GM21619 (cell line): ENCODE data around the gene BCDIN3D.
"Not testable (repeated sequence)": the region's sequence is repeated elsewhere in the genome, so short reads cannot be mapped to it uniquely, and the experiment has no call there.

Experiments used
- ATAC-seq: cut with Tn5 transposase; IDR thresholded peaks from one replicate; pipeline ENCODE4 v1.9.1; 2021; ENCODE audit not compliant: unreplicated experiment

The BCDIN3D gene

DNA sequence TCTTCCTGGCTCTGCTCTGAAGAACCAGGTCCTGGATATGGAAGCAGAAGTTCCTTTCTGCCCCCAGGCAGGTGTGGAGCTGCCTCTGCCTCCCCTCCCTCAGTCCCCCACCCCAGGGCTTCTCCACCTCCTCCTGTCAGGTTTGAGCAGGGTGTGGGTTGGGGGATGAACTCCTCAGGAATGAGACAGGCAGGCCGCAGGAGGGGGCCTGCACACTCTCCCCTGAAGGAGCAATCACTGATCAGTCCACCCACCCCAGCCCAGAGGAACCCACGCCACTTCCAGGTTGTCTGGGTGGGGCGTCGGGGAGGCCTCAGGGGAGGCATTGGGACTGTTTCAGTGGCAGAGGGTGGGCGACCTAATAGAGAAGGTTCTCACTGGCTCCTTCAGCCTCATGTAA is 34.2 kb upstream of the BCDIN3D start:
- no peak for ATAC-seq

DNA sequence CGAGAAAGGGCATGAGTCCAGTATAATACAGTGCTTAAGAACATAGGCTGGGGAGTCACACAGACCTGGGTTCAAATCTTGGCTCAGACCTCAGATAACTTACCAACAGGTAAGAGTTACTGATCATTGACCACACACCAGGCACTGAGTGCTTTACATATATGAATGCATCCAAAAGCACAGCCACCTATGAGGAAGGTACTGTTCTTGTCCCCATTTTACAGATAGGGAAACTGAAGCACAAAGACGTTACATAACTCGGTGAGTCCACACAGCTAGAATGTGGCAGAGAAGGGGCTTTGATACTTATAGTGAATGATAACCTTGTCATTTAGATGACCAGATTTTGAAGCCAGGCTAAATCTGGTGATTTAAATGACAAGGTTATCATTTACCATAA is 33.2 kb upstream of the BCDIN3D start:
- ATAC-seq, result no peak

- no peak for ATAC-seq
Observed at GRCh38 chr12:49875115-49875720, 32.3 kb upstream of the BCDIN3D start.

- no peak for ATAC-seq
Observed at GRCh38 chr12:49874142-49874897, 31.4 kb upstream of the BCDIN3D start.

DNA sequence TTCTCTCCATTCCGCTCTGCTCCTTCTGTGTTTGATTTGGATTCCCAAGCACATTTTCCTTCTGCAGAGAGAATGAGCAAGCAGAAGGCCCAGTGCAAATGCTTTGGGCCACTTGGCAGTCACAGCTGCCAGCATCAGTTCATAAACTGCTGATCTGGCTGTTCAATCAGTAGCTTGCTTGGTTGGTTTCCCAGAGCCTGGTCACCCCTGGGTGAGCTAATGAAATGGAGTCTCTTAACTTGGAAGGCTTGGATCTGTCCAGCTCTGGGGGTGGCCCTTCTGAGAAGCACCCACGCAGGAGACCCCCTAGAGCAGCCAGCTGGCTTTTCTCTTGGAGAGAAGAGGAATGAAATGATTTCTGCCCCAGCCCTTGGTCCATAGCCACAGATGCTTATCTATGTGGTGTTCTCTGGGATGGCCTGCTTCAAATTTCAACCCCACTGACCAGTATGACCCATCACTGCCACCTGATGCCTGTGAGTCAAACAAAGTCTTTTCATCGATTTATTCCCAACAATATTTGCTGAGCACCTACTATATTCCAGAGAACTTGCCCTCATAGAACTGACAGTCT is 30.5 kb upstream of the BCDIN3D start:
- no peak for ATAC-seq

GRCh38 chr12:49872781-49873181 is 29.9 kb upstream of the BCDIN3D start:
- ATAC-seq, result no peak

- ATAC-seq, result no peak
Observed at GRCh38 chr12:49872381-49872780, 29.5 kb upstream of the BCDIN3D start.

GRCh38 chr12:49871811-49872251 is 28.9 kb upstream of the BCDIN3D start:
- ATAC-seq, result not testable (repeated sequence)

DNA sequence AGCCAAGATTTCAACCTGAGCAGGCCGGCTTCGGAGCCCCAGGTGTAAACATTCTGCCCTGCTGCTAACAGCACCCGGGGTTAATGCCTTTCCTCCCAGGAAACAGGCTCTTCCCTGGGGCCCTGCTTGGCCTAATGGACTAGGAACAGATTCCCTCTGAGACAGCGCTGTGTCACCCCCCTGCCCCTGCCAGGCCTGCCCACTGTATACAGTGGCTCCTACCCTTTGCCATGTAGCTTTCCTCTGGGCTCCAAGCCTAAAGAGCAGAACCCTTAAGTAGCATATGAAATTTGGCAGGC is 28.3 kb upstream of the BCDIN3D start:
- no peak for ATAC-seq

GRCh38 chr12:49870501-49871262 is 27.8 kb upstream of the BCDIN3D start:
- ATAC-seq, result no peak

GRCh38 chr12:49869816-49870500 is 27.1 kb upstream of the BCDIN3D start:
- no peak for ATAC-seq

- no peak for ATAC-seq
Observed at GRCh38 chr12:49868952-49869815, 26.3 kb upstream of the BCDIN3D start.

DNA sequence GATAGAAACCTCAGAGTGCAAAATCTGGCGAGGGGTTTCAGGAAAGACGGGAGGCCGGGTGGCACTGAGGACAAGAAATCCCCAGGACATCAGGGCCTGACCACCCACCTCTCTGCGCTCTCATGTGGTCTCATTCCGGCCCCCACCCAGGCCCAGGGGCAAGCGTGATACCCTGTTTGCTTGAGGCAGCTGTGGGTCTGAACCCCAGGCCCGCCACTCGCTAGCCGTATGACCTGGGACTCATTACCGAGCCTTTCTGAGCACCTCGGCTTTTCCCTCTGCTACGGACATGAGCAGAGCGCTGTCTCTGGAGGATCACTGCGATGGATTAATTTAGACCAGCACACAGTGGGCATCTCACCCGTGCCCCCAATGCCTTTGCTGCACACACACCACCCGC is 25.5 kb upstream of the BCDIN3D start:
- no peak for ATAC-seq

- no peak for ATAC-seq
Observed at GRCh38 chr12:49867570-49868341, 24.9 kb upstream of the BCDIN3D start.

DNA sequence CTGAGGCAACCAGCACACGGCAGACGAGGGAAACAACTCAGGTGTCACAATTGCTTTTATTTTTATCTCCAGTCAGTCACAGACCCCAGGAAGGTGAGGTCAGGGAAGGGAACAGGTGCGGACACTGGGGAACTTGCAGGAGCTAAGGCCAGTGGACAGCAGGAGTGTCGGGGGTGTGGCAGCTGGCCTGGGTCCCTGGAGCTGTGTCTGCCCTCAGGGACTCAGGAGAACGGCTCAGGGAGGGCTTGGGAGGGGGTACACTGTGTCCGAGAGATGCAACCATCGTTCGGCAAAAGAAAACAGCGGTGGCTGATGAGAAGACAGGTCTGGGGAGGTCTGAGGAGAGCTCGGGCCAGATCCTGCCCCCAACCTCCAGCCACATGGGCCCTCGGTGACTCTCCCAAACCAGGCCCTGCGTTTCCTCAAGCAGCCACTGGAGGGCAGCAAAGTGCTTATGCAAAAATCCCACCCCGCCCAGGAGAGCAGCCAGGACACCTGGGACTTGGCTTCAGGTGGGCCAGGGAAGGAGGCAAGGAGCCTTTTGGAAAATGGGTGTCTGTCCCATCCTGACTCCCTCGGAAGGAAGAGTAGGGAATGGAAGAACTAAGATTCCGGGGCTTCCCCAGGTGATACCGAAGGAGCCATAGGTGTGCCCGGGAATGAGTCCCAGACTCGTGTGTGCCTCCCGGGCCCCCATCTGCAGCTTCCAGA is 24.1 kb upstream of the BCDIN3D start:
- ATAC-seq, result no peak

GRCh38 chr12:49865782-49866135 is 22.9 kb upstream of the BCDIN3D start:
- no peak for ATAC-seq

- no peak for ATAC-seq
Observed at GRCh38 chr12:49865109-49865781, 22.3 kb upstream of the BCDIN3D start.

GRCh38 chr12:49864798-49865090 is 21.8 kb upstream of the BCDIN3D start:
- ATAC-seq, result no peak
